GM19463 (cell line): ENCODE measurements around the gene GSTM2.

ENCODE experiments used
- ATAC-seq: cut with Tn5 transposase; IDR thresholded peaks from one replicate; pipeline ENCODE4 v1.9.1; 2021; ENCODE audit warnings: mild to moderate bottlenecking, moderate library complexity; ENCODE audit not compliant: unreplicated experiment

The GSTM2 gene

GRCh38 chr1:109629372-109630030 is 38.4 kb upstream of the GSTM2 start:
- no peak for ATAC-seq

DNA sequence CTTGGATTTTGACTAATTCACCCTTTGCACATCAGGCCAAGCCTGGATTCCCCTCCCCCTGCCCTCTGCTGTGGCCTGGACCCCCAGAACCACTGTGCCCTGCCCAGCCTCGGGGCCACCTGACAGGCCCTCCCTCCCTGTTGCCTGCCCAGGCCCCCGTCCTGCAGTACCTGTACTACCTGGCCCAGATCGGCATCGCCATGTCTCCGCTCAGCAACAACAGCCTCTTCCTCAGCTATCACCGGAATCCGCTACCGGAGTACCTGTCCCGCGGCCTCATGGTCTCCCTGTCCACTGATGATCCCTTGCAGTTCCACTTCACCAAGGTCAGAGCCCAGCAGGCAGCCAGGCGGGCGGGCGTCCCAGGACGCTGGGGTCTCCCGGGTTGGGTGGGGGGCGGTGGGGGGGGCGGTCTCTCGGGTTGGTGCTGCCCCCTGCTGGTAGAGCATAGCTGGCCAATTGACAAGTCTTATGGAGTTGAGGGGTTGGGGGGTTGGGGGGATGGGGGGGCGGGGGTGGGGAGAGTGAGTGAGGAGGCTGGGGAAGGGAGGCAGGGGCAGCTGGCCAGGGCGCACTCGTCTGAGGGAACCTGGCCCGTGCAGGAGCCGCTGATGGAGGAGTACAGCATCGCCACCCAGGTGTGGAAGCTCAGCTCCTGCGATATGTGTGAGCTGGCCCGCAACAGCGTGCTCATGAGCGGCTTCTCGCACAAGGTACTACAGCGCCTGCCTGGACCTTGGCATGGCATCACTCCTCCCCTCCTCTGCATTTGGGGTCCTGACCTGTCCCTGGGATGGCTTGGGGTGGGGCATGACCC is 37.6 kb upstream of the GSTM2 start:
- no peak for ATAC-seq

DNA sequence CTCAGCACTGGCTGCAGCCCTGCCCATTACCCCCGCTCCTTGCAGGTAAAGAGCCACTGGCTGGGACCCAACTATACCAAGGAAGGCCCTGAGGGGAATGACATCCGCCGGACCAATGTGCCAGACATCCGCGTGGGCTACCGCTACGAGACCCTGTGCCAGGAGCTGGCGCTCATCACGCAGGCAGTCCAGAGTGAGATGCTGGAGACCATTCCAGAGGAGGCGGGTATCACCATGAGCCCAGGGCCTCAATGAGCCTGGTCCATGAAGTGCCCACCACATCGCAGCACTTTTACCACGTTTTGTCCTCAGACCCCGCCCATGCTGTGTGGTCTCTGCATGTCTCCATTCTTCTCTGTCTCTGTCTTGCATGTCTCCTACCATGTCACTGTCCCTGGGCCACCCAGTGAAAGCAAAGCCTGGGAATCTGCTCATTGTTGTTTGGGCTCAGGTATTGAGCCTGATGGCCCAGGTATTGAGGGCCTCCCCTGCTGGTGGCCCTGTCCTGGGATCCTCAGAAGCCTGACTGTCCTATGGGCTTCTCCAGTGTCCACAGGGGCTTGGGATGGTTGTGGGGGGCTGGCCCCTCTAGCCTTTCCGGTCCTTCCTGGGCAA is 36.9 kb upstream of the GSTM2 start:
- no peak for ATAC-seq

- no peak for ATAC-seq
These were observed 36.0 kb upstream of the GSTM2 start for GRCh38 chr1:109631513-109632505.

DNA sequence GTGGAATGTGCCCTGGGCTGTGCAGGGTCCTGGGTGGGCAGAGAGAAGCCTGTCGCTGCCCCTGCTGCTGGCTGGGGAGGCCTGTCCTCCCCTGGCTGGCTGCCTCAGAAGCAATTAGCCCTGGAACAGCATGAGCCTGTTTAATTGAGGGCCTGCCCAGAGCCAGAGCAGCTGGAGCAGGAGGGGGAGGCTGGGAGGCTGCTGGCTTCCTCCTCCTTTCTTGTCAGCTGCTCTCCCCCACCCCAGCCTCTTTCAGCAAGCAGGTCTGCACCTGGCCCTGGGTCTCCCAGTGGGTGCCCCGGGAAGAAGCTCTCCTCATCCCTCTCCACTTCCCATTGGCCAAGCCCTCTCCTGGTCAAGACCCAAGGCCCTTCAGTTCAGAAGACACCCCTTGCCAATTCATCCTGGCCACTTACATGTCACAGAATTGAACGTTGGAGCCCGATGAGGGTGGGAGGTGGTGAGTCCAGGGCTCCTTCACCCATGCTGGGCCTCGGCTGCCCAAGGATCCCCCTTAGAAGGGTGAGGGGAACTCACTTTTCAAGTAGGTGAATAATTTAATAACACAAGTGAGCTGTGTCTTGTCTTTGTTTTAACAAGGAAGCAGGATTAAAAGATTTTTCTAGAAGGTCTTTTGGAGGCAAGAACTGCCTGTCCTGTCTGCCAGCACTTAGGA is 35.0 kb upstream of the GSTM2 start:
- ATAC-seq, result no peak

GRCh38 chr1:109634292-109634691 is 33.6 kb upstream of the GSTM2 start:
- ATAC-seq, result no peak

GRCh38 chr1:109634771-109635750 is 32.8 kb upstream of the GSTM2 start:
- ATAC-seq, result no peak

DNA sequence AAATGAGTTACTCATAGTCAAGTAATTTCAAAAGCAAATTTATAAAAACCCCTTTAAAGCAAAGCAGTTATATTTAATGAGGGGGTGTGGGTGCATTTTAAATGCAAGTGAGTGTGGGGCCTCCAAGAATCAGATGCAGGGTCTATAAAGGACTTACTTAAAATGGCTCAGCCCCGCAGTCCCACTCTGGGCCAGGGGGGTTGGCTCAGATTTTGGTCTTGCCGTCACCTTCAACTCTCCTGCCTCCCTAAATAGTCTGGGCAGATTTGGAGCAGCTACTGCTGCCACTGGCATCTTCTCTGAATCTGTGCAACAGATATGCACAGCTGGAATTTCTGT is 32.0 kb upstream of the GSTM2 start:
- no peak for ATAC-seq

GRCh38 chr1:109636201-109636952 is 31.5 kb upstream of the GSTM2 start:
- no peak for ATAC-seq

DNA sequence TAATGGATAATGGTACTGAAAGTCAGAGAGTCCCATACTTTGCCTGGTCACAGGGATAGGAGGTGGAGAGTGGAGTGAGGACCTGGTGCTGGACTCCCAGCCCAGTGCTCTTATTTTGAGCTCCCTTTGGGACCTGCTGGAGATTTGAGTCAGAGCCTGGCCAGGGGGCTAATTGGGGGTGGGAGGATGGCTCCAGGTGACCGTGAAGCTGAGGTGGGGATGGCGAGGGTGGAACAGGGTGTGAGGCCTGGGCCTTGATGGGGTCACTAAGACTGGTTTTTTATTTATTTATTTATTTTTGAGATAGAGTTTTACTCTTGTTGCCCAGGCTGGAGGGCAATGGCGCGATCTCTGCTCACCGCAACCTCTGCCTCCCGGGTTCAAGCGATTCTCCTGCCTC is 30.4 kb upstream of the GSTM2 start:
- no peak for ATAC-seq

- no peak for ATAC-seq
These were observed 28.6 kb upstream of the GSTM2 start for GRCh38 chr1:109639063-109639840.

DNA sequence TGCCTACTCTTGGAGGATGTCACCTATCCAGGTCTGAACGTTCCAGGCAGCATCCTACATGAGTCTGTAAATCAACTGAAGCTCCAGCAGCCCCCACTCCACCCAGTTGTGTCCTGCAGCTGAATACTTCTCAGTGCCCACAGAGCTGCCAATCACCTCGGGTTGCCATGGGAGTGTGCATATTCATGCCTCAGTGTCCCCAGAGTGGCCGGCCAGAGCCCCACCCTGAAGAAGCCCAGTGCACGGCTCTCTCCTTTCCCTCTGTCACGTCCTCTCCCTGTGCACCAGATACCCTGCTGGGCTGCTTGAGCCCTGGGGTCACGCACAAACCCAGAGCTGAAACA is 28.0 kb upstream of the GSTM2 start:
- no peak for ATAC-seq

DNA sequence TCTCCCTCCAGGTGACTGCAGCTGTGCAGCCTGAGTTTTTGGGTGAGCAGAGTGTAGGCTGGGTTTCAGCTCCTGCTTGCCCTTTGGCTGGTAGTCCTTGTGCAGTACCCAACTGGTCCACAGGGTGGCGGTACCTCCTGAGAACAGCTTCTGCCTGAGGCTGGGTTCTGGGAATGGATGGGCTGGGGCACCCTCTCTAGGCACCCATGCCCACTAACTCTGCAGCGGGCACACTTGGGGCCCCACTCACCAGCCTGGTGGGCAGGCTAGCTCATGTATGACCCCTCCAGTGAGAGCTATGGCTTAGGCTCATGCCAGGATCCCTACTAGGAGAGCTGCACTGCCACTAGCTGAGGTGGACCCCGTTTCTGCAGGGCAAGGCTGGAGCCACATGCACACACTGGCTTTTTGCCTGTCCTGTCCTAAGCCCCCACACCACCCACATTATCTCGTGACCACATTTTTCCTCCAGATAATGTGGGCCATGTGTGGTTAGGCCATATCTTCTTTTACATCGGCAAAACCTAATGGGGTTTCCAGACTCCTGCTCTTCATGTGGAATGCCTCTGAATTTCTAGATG is 27.5 kb upstream of the GSTM2 start:
- ATAC-seq, result no peak

DNA sequence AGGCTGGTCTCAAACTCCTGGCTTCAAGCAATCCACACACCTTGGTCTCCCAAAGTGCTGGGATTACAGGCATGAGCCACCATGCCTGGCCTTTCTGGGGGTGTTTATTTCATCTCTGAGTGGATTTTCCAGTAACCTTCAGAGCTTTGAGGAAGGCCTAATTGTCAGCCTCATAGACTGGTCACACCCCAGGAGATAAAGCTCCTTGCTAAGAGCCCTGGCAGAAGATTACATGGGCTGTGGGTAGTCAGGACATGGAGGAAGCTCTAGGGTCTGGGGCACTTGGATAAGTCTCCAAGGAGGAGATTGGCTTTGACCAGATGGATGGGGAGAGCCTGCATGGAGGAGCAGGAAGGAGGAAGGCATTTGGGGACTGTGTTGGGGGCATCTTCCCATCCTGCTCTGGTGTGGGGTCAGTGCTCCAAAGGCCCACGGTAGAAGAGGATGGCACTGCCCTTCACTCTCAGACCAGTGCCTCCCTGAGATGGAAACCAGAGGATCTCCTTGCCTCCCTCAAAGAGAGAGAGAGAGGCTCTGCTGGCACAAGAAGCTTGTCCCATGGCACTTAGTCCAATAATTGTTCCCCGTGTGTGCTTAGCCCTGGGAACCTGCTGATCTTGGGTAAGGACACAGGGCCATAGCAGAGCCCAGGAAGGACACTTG is 26.6 kb upstream of the GSTM2 start:
- ATAC-seq, result no peak

DNA sequence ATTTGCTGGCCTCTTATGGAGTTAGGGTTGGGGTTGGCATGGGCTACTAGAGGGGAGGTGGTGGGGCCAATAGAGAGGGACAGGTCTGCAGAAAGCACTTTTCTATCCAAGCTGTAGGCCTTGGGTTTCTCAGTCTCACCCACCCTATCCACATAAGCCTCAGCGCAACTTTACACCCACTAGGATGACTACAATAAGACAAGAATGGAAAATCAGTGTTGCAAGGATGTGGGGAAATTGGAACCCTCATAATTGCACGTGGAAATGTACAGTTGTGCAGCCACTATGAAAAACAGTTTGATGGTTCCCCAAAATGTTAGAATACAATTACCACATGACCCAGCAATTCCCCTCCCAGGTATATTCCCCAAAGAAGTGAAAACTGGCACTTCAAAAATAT is 26.0 kb upstream of the GSTM2 start:
- ATAC-seq, result no peak

- no peak for ATAC-seq
These were observed 25.2 kb upstream of the GSTM2 start for GRCh38 chr1:109642626-109643025.
